HG03439 (cell line): Measurements from ENCODE around the gene PTPRN2.

Source experiments
- ATAC-seq: cut with Tn5 transposase; IDR thresholded peaks from one replicate; pipeline ENCODE4 v1.9.1; 2021; ENCODE audit warnings: mild to moderate bottlenecking, moderate library complexity; ENCODE audit not compliant: unreplicated experiment

Gene PTPRN2

GRCh38 chr7:157977717-157978496, 609.7 kb downstream of the PTPRN2 start:
- ATAC-seq = no peak

- ATAC-seq = no peak
Measured at GRCh38 chr7:157977306-157977705, 610.3 kb downstream of the PTPRN2 start.

GRCh38 chr7:157976406-157976805, 611.2 kb downstream of the PTPRN2 start:
- no peak for ATAC-seq

DNA sequence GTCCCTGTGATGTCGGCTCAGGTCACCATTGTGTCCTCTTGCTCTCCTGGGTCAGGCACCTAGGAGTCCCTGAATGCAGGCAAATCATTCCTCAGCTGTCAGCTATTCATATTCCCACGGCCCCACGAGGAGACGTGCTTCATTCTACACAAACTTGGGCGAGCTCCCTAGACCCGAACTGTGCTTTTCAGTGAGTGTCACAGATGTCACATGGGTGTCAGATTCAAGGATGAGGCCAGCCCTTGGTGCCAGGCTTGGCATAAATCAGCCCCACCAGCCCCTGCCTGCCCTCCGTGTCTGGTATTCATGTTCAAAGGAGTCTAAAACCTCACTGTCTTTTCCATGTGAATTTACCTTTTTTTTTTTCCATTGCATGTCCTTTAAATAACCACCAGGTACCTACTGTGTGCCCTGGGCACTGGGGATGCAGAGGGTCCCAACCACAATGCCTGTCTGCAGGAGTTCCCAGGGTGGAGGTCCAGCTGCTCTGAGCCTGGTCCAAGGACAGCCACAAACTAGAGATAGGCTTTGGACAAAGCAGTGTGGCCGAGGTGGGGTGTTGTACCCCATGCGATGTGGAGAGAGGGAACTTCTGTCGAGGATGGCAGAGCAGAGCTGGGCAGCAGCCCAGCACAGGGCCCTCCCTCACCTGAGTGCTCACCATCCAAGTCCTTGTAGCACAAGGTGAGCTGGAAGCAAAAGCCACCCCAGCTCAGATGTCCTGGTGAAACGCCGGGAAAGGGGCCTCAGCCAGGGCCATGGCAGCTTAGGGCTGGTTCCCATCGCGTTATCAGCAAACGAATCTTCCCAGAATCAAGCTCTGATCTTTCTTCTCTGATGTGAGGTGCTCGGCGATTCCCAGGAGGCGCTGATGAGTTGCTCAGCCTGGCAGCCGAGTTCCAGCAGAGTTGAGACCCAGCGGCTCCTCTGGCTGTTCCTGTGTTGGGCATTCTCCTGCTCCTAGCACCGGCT, 611.9 kb downstream of the PTPRN2 start:
- ATAC-seq = no peak

DNA sequence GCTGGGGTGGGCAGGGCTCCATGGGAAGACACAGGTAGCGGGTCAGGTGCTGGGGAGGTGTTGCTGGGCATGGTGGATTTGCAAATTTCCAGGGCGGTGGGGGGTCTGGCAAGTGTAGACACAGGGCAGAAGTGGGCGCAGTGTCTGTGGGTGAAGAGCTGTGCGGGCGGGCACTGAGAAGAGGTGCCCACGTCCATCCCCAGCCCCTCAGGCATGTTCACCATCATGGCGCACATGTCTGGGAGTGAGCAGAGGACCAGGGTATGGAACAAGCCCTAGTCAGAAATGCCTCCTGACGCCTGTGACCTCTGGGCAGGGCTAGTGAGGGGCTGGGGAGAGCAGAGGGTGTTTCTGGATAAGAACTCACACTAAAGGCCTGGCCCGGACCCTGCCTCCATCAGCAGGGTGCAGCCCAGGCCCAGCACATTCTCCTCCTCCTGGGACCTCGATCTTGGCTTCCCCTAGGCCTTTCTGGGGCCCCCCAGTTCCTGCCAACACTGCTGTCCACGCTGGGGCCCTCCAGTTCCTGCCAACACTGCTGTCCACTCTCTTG, 612.9 kb downstream of the PTPRN2 start:
- no peak for ATAC-seq

DNA sequence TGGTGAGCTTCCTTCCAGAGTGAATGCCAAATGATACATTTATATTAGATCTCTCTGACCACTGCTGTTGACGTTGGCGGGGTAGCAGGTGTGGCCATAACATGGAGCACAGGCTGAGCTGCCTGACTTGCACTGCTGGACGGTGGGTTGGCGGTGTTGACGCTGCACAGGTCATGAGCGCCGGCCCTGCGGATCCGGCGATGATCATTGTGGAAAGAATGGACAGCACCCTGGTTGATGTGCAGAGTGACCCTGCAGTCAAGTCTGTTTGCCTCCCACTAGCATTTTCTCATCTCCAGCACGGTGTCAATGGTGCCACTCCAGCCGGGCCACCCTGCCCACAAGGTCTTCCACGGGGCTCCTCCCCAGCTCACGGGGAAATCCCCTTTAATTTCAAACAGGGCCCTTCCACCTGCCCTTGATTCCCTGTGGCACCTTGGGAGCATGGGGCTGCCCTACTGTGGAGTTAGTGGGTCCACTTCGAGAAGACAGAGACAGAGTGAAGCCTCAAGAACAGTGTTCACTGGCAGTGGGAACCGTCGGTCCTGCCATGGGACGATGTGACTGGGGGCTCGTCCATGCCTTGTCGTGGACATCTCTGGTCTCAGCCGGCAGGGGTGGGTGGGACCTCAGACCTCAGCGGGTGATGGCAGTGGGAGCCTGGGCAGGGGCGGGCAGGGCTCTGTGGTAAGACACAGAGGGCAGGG, 613.5 kb downstream of the PTPRN2 start:
- ATAC-seq = no peak

- ATAC-seq = no peak
Measured at GRCh38 chr7:157972914-157973313, 614.7 kb downstream of the PTPRN2 start.

GRCh38 chr7:157971501-157971900, 616.1 kb downstream of the PTPRN2 start:
- ATAC-seq = no peak

GRCh38 chr7:157970744-157971143, 616.9 kb downstream of the PTPRN2 start:
- ATAC-seq = no peak

- no peak for ATAC-seq
Measured at GRCh38 chr7:157969995-157970394, 617.6 kb downstream of the PTPRN2 start.

DNA sequence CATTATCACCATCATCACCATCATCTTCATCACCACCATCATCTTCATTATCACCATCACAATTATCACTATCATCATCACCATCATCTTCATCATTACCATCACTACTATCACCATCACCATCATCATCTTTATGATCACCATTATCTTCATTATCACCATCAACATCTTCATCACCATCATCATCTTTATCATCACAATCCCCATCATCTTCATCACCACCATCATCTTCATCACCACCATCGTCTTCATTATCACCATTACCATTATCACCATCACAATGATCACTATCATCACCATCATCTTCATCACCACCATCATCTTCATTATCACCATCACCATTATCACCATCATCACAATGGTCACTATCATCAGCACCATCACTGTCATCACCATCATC, 621.1 kb downstream of the PTPRN2 start:
- ATAC-seq = no peak

DNA sequence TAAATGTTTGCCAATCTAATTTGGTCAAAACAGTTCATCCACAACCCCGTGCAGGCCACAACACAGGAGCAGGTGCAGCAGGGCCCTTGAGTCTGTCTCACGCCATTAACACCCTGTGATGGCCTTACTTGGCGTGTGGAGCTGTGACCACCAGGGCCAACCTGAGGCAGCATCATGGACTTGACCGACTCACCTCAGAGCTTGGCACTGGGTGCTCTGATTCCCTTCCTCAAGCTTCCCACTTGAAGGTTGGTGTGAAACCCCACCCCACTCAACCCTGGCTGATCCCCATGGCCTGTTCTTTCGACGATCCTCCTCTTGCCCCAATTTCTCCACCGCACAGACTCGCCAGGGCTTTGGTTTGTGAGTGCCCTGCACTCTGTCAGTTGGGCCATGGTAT, 623.1 kb downstream of the PTPRN2 start:
- ATAC-seq = no peak

DNA sequence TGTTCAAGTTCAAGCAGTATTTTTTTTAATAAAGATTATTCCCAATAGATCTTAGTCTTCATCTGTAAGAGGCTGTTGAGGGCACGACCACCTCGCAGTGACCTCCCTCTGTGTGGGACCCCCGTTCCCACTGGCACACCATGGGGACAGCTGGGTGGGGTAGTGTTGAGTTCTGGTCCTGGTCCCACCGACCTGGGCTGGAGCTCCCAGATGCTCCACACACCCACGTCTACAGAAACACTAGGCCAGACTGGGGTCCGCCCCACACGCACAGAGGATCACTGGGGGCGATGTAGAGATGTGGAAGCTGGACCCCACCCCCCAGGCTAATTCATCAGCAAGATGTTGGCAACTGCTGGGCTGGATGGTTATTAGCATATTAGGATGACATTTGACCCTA, 623.6 kb downstream of the PTPRN2 start:
- no peak for ATAC-seq

DNA sequence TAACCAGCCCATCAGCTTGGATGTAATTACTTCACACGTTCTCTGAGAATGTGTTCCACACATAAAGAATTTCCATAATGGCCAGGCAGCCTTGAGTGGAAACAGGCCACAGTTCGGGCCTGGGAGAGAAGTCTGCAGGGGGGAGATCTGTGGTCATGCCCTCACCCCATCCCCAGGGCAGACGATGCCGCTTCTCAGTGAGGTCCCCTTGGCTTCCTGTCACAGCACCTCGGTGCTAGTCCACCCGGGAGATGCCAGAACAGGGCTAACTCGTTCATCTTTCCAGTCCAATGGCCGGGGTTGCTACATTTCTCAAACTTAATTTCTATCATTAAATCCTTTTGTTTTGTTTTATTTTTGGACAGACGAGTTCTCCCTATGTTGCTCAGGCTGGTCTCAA, 624.1 kb downstream of the PTPRN2 start:
- no peak for ATAC-seq

DNA sequence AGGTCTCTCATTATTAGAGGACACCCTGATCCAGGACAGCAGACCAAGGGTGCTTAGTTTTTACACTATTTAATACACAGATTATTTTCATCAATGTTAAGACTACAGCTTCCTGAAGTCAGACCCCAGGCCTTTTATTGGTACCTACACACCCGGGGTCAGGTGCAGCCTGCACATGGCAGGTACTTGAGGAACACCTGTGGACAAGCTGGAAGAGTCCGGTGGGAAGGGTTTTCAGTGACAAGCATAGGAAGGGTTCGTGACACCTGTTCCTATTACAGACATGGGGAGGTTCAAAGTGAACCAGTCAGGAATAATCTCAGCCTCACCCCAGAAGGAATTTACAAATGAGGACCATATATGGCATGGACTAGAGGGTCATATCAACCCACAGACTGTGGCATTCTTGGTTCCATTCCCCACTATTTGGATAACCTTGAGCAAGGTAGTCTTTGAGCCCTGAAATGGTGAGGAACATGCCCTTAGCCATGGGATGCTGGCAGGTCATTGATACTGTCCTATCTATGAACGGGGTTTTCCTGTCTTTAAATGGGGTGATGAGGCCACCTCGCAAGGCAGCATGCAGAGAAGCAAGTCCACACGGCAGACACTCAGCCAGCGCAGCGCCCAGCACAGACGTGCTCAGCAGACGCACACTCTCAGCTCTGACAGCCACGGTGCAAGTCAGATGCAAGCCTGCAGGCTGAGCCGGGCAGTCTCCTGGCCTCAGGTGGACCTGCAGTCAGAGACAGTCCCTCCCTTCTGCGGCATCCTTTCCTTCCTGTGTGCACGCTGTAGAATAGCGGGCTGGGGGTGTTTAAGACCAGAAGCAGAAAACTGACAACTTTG, 624.9 kb downstream of the PTPRN2 start:
- no peak for ATAC-seq

- ATAC-seq = no peak
Measured at GRCh38 chr7:157961731-157962457, 625.7 kb downstream of the PTPRN2 start.

GRCh38 chr7:157955348-157955999, 632.1 kb downstream of the PTPRN2 start:
- no peak for ATAC-seq

- no peak for ATAC-seq
Measured at GRCh38 chr7:157954901-157955300, 632.7 kb downstream of the PTPRN2 start.
